SK-N-SH treated with all-trans-retinoic acid at 6 μM for 48 hours (cell line): ENCODE data around the gene CHN1.

Experiments
- ATAC-seq: fragments of 200-7000 bp; cut with Tn5 transposase; 3 replicates; pipeline ENCODE4 v1.9.1; 2020; ENCODE audit warnings: mild to moderate bottlenecking, moderate library complexity
- BACH2 ChIP-seq: fragments of 250-450 bp; sonication (Bioruptor Pico); IDR thresholded peaks from 2 replicates; pipeline ENCODE4 v1.9.0; 2021; ENCODE audit warnings: mild to moderate bottlenecking, borderline replicate concordance
- CSDC2 ChIP-seq: fragments of 250-450 bp; sonication (Bioruptor Pico); IDR thresholded peaks from 2 replicates; pipeline ENCODE4 v1.5.0; 2020; ENCODE audit warnings: mild to moderate bottlenecking, moderate library complexity
- GLIS3 ChIP-seq: fragments of 250-450 bp; sonication (Bioruptor Pico); IDR thresholded peaks from 2 replicates; pipeline ENCODE4 v1.5.0; 2020; ENCODE audit warnings: mild to moderate bottlenecking, moderate library complexity
- ISL1 ChIP-seq: fragments of 250-450 bp; sonication (Bioruptor Pico); IDR thresholded peaks from 2 replicates; pipeline ENCODE4 v2.1.2; 2022; ENCODE audit warnings: mild to moderate bottlenecking, moderate library complexity
- OSR1 ChIP-seq: fragments of 250-450 bp; sonication (Bioruptor Pico); IDR thresholded peaks from 2 replicates; pipeline ENCODE4 v1.8.0; 2022; ENCODE audit warnings: moderate library complexity, mild to moderate bottlenecking, inconsistent platforms
- PPARA ChIP-seq: fragments of 250-450 bp; sonication (Bioruptor Pico); IDR thresholded peaks from 2 replicates; pipeline ENCODE4 v1.5.0; 2020; ENCODE audit warnings: mild to moderate bottlenecking, borderline replicate concordance
- RARB ChIP-seq: fragments of 250-450 bp; sonication (Bioruptor Pico); IDR thresholded peaks from 2 replicates; pipeline ENCODE4 v1.8.0; 2021; ENCODE audit warnings: mild to moderate bottlenecking, moderate library complexity
- SNAI2 ChIP-seq: fragments of 250-450 bp; sonication (Bioruptor Pico); IDR thresholded peaks from 2 replicates; pipeline ENCODE4 v1.5.0; 2020; ENCODE audit warnings: mild to moderate bottlenecking, moderate library complexity
- TCF4 ChIP-seq: fragments of 250-450 bp; sonication (Bioruptor Pico); IDR thresholded peaks from 2 replicates; pipeline ENCODE4 v1.8.0; 2021; ENCODE audit warnings: mild to moderate bottlenecking, moderate library complexity, borderline replicate concordance
- TOX ChIP-seq: fragments of 250-450 bp; sonication (Bioruptor Pico); IDR thresholded peaks from 2 replicates; pipeline ENCODE4 v1.8.0; 2021; ENCODE audit warnings: mild to moderate bottlenecking, moderate library complexity, borderline replicate concordance
- ZC3H10 ChIP-seq: fragments of 250-450 bp; sonication (Bioruptor Pico); IDR thresholded peaks from 2 replicates; pipeline ENCODE4 v1.5.1; 2021; ENCODE audit warnings: mild to moderate bottlenecking, moderate library complexity
- ZFP3 ChIP-seq: fragments of 250-450 bp; sonication (Bioruptor Pico); IDR thresholded peaks from 2 replicates; pipeline ENCODE4 v1.5.0; 2020; ENCODE audit warnings: mild to moderate bottlenecking, moderate library complexity
- ZFP30 ChIP-seq: fragments of 450-650 bp; formaldehyde crosslinking; IDR thresholded peaks from 2 replicates; pipeline ENCODE4 v1.5.0; 2022; ENCODE audit warnings: mild to moderate bottlenecking, moderate library complexity
- ZNF565 ChIP-seq: fragments of 450-650 bp; formaldehyde crosslinking; conservative IDR thresholded peaks from 2 replicates; pipeline ENCODE4 v1.5.0; 2020; ENCODE audit warnings: low read depth, mild to moderate bottlenecking, moderate library complexity
- ZNF70 ChIP-seq: fragments of 450-650 bp; formaldehyde crosslinking; IDR thresholded peaks from 2 replicates; pipeline ENCODE4 v1.5.0; 2020; ENCODE audit warnings: mild to moderate bottlenecking, moderate library complexity
- ZNF8 ChIP-seq: fragments of 450-650 bp; formaldehyde crosslinking; IDR thresholded peaks from 2 replicates; pipeline ENCODE4 v1.5.0; 2020; ENCODE audit warnings: mild to moderate bottlenecking, moderate library complexity
- TF ChIP-seq, protein P1 (sequence below): fragments of 250-450 bp; sonication (Bioruptor Pico); IDR thresholded peaks from 2 replicates; pipeline ENCODE4 v1.8.0; 2021; ENCODE audit warnings: low read depth, mild to moderate bottlenecking, moderate library complexity, borderline replicate concordance
- TF ChIP-seq, protein P2 (sequence below): fragments of 250-450 bp; sonication (Bioruptor Pico); IDR thresholded peaks from 2 replicates; pipeline ENCODE4 v1.5.1; 2021; ENCODE audit warnings: mild to moderate bottlenecking, moderate library complexity
- TF ChIP-seq, protein P3 (sequence below): fragments of 250-450 bp; sonication (Bioruptor Pico); IDR thresholded peaks from 2 replicates; pipeline ENCODE4 v1.5.0; 2020; ENCODE audit warnings: mild to moderate bottlenecking, moderate library complexity
- TF ChIP-seq, protein P4 (sequence below): fragments of 250-450 bp; sonication (Bioruptor Pico); IDR thresholded peaks from 2 replicates; pipeline ENCODE4 v1.8.0; 2020; ENCODE audit warnings: mild to moderate bottlenecking, moderate library complexity, borderline replicate concordance

The CHN1 gene

DNA sequence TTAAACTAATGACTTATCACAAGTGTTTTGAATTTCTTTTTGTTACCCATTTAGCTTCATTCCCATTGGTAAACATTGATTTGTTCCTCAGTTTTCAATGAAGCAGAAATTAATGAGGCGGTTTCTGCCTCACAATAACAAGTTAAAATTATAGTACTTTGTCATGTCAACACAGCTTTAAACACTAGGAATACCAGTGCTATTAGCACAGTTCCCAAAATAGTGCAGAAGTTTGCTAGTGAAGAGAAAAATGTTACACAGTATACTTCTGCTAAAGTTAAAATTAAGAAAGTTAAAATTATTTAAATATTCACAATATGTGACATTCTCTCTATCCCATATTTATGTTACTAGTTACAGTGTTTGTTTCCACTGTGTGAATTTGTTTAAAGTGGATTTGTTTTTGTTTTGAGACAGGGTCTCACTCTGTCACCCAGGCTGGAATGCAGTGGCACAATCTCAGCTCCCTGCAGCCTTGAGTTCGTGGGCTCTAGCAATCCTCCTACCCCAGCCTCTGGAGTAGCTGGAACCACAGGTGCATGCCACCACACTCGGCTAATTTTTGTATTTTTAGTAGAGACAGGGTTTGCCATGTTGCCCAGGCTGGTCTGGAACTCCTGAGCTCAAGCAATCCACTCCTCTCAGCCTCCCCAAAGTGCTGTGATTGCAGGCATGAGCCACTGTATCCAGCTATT is 3.8 kb upstream of the CHN1 start:
- TF ChIP-seq, protein P1, sequence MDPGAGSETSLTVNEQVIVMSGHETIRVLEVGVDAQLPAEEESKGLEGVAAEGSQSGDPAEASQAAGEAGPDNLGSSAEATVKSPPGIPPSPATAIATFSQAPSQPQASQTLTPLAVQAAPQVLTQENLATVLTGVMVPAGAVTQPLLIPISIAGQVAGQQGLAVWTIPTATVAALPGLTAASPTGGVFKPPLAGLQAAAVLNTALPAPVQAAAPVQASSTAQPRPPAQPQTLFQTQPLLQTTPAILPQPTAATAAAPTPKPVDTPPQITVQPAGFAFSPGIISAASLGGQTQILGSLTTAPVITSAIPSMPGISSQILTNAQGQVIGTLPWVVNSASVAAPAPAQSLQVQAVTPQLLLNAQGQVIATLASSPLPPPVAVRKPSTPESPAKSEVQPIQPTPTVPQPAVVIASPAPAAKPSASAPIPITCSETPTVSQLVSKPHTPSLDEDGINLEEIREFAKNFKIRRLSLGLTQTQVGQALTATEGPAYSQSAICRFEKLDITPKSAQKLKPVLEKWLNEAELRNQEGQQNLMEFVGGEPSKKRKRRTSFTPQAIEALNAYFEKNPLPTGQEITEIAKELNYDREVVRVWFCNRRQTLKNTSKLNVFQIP (CRISPR knock-in tag): no peak
- TF ChIP-seq RARB (CRISPR knock-in tag) (no peak), ISL1 (CRISPR knock-in tag) (no peak), OSR1 (CRISPR knock-in tag) (no peak), CSDC2 (CRISPR knock-in tag) (no peak), TCF4 (no peak), ZFP30 (CRISPR knock-in tag) (no peak), TOX (no peak), GLIS3 (no peak), ZFP3 (CRISPR knock-in tag) (no peak), ZC3H10 (CRISPR knock-in tag) (no peak), PPARA (no peak)
- TF ChIP-seq, protein P2, sequence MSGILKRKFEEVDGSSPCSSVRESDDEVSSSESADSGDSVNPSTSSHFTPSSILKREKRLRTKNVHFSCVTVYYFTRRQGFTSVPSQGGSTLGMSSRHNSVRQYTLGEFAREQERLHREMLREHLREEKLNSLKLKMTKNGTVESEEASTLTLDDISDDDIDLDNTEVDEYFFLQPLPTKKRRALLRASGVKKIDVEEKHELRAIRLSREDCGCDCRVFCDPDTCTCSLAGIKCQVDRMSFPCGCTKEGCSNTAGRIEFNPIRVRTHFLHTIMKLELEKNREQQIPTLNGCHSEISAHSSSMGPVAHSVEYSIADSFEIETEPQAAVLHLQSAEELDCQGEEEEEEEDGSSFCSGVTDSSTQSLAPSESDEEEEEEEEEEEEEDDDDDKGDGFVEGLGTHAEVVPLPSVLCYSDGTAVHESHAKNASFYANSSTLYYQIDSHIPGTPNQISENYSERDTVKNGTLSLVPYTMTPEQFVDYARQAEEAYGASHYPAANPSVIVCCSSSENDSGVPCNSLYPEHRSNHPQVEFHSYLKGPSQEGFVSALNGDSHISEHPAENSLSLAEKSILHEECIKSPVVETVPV (CRISPR knock-in tag): no peak
- TF ChIP-seq, all 23 proteins: peak for 0
- no peak for ATAC-seq

DNA sequence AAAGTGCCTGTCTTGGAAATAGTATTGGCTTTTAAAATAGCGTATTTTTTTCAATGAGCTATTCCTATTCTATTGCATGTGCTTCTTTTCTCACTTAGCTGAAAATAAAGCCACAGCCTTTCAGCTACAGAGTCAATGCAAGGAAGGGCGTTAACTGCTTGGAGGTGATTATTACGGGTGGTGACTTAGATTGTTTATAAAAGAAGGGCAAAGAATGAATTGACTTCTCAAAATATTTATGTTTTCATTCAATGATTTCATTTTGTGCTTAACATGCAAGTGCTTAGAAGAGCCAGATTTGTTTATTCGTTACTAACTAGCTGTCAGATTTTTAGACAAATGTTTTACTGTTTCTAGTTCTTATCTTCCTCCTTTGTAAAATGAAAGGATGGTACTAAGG is 2.8 kb upstream of the CHN1 start:
- TF ChIP-seq, protein P3, sequence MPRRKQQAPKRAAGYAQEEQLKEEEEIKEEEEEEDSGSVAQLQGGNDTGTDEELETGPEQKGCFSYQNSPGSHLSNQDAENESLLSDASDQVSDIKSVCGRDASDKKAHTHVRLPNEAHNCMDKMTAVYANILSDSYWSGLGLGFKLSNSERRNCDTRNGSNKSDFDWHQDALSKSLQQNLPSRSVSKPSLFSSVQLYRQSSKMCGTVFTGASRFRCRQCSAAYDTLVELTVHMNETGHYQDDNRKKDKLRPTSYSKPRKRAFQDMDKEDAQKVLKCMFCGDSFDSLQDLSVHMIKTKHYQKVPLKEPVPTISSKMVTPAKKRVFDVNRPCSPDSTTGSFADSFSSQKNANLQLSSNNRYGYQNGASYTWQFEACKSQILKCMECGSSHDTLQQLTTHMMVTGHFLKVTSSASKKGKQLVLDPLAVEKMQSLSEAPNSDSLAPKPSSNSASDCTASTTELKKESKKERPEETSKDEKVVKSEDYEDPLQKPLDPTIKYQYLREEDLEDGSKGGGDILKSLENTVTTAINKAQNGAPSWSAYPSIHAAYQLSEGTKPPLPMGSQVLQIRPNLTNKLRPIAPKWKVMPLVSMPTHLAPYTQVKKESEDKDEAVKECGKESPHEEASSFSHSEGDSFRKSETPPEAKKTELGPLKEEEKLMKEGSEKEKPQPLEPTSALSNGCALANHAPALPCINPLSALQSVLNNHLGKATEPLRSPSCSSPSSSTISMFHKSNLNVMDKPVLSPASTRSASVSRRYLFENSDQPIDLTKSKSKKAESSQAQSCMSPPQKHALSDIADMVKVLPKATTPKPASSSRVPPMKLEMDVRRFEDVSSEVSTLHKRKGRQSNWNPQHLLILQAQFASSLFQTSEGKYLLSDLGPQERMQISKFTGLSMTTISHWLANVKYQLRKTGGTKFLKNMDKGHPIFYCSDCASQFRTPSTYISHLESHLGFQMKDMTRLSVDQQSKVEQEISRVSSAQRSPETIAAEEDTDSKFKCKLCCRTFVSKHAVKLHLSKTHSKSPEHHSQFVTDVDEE (CRISPR knock-in tag): no peak
- TF ChIP-seq, protein P4, sequence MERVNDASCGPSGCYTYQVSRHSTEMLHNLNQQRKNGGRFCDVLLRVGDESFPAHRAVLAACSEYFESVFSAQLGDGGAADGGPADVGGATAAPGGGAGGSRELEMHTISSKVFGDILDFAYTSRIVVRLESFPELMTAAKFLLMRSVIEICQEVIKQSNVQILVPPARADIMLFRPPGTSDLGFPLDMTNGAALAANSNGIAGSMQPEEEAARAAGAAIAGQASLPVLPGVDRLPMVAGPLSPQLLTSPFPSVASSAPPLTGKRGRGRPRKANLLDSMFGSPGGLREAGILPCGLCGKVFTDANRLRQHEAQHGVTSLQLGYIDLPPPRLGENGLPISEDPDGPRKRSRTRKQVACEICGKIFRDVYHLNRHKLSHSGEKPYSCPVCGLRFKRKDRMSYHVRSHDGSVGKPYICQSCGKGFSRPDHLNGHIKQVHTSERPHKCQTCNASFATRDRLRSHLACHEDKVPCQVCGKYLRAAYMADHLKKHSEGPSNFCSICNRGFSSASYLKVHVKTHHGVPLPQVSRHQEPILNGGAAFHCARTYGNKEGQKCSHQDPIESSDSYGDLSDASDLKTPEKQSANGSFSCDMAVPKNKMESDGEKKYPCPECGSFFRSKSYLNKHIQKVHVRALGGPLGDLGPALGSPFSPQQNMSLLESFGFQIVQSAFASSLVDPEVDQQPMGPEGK: no peak
- TF ChIP-seq ZFP30 (CRISPR knock-in tag) (no peak), SNAI2 (CRISPR knock-in tag) (no peak), TCF4 (no peak), ZNF8 (CRISPR knock-in tag) (no peak)
- ATAC-seq: no peak

DNA sequence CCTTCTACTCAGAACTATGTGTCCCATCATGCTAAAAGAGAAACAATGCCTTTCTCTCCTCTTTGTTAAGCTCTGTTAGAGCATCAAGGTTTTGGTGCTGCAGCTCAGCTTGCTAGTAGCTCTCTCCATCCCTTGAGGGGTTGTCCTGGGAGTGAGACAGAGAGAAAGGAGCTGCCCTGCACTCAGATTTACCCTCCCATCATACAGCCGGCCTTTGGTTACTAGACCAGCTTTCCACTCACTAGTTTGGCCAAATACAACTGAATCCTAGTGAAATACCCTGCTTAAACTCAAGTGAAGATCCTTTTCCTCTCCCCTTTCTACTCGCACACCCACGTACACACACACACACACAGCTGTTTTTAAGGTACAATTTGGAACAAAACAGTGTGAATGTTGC is 2.3 kb upstream of the CHN1 start:
- no peak for ATAC-seq
- no peak for TF ChIP-seq PPARA
- no peak for TF ChIP-seq GLIS3
- TF ChIP-seq ZC3H10 (CRISPR knock-in tag): no peak
- TF ChIP-seq, protein P4: no peak
- TF ChIP-seq OSR1 (CRISPR knock-in tag): no peak
- TF ChIP-seq TOX: no peak
- TF ChIP-seq ZFP3 (CRISPR knock-in tag): no peak
- TF ChIP-seq ZNF70 (CRISPR knock-in tag): peak; percentile 94
- TF ChIP-seq, all 23 proteins: peak for 1

DNA sequence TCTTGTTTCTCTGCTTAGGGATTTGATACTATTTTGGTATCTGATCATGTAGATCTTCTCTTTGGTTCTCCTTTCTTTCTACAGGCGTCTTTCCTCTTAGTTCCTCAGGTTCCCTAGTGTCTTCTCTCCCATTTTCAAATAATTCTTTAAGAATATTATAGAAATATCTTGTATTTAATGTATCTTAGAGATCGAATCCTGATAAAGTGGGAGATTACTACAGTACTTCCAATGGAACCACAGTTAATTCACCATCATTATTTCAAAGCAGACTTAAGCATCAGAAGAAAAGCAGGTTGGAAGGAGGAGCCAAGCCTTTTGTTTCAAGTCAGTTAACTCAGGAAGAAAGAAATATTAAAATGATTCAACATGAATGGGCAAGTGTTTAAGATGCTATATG is 1.1 kb upstream of the CHN1 start:
- no peak for ATAC-seq
- TF ChIP-seq BACH2 (CRISPR knock-in tag): no peak
- no peak for TF ChIP-seq ISL1 (CRISPR knock-in tag)
- TF ChIP-seq ZNF565 (CRISPR knock-in tag): no peak
- TF ChIP-seq ZFP3 (CRISPR knock-in tag): no peak
- no peak for TF ChIP-seq CSDC2 (CRISPR knock-in tag)
- TF ChIP-seq SNAI2 (CRISPR knock-in tag): no peak
